A549 (cell line): ENCODE data around the gene TBC1D16. TPM values are rescaled to one million over a fixed set of nuclear protein-coding genes. Genes with fewer than 3 reads are reported as not detected.

ENCODE experiments used
- ATAC-seq, 2 experiments: fragments of 200-7000 bp in 1 of 2; fragments of >200 bp in 1 of 2; cut with Nextera tagmentation in 1 of 2; cut with Tn5 transposase in 1 of 2; 3 replicates each; pipeline versions ENCODE4 v1.8.0 to v1.9.1; 2018 to 2020; ENCODE audit warnings: mild to moderate bottlenecking in 1 of 2, moderate library complexity in 1 of 2
- CTCF ChIA-PET: fragments of 300-600 bp; sonication (Branson Sonifier 250); formaldehyde crosslinking; extraction: SDS; loops from one replicate; lab custom pipeline; 2021; ENCODE audit warnings: antibody characterized with exemption, inconsistent platforms; lab: Yijun Ruan, JAX
- POLR2A ChIA-PET: fragments of 350-600 bp; formaldehyde crosslinking; extraction: SDS; loops from one replicate; lab custom pipeline; 2021; ENCODE audit warnings: antibody characterized with exemption, inconsistent platforms; lab: Yijun Ruan, JAX
- DNase-seq, 2 experiments: peaks; one replicate each; pipeline versions ENCODE4 v3.0.0 to v3.0.0-alpha.2; 2011 to 2016; ENCODE audit warnings: low read depth in 1 of 2, low spot score in 1 of 2
- FAIRE-seq: peaks from 2 replicates; lab custom pipeline; 2011; peaks lifted over from hg19 to GRCh38; lab: Jason Lieb, UNC
- H3K27ac ChIP-seq, 2 experiments: fragments of >200 bp; sonication (Bioruptor Twin); formaldehyde crosslinking; 3 replicates each; pipeline ENCODE4 v1.5.1; 2016 to 2017
- H3K4me1 ChIP-seq: fragments of >200 bp; sonication (Bioruptor Twin); formaldehyde crosslinking; 3 replicates; pipeline ENCODE4 v1.6.1; 2016
- H3K4me2 ChIP-seq: fragments of >200 bp; sonication (Bioruptor Twin); formaldehyde crosslinking; 3 replicates; pipeline ENCODE4 v1.6.1; 2016
- H3K4me3 ChIP-seq: fragments of >200 bp; sonication (Bioruptor Twin); formaldehyde crosslinking; 3 replicates; pipeline ENCODE4 v1.5.1; 2016
- H3K9me3 ChIP-seq: fragments of >200 bp; sonication (Bioruptor Twin); formaldehyde crosslinking; 3 replicates; pipeline ENCODE4 v1.6.1; 2016
- E2F6 ChIP-seq: IDR thresholded peaks from 2 replicates; pipeline ENCODE4 v1.6.1; 2012; ENCODE audit warnings: low read depth, borderline replicate concordance
- ESRRA ChIP-seq: fragments of 150-350 bp; IDR thresholded peaks from 2 replicates; pipeline ENCODE4 v1.6.1; 2014; ENCODE audit warnings: mild to moderate bottlenecking, low read length, borderline replicate concordance
- GATA3 ChIP-seq: IDR thresholded peaks from 2 replicates; pipeline ENCODE4 v1.6.1; 2012; ENCODE audit warnings: borderline replicate concordance
- HDAC2 ChIP-seq: fragments of 200-600 bp; sonication (generic); IDR thresholded peaks from 2 replicates; pipeline ENCODE4 v1.6.1; 2016
- HEYL ChIP-seq: fragments of 250-450 bp; sonication (Bioruptor Pico); IDR thresholded peaks from 2 replicates; pipeline ENCODE4 v1.8.0; 2021; ENCODE audit warnings: mild to moderate bottlenecking, moderate library complexity
- HMGXB4 ChIP-seq: fragments of 250-450 bp; sonication (Bioruptor Pico); IDR thresholded peaks from 2 replicates; pipeline ENCODE4 v1.5.0; 2021; ENCODE audit warnings: mild to moderate bottlenecking, moderate library complexity, borderline replicate concordance
- HOXA7 ChIP-seq: fragments of 250-450 bp; sonication (Bioruptor Pico); IDR thresholded peaks from 2 replicates; pipeline ENCODE4 v1.5.0; 2020; ENCODE audit warnings: mild to moderate bottlenecking, moderate library complexity
- HOXB5 ChIP-seq: fragments of 250-450 bp; sonication (Bioruptor Pico); IDR thresholded peaks from 2 replicates; pipeline ENCODE4 v1.5.0; 2020; ENCODE audit warnings: mild to moderate bottlenecking, moderate library complexity
- JUNB ChIP-seq: fragments of >200 bp; sonication (Bioruptor Twin); formaldehyde crosslinking; IDR thresholded peaks from 2 replicates; pipeline ENCODE4 v1.6.1; 2016
- KDM5A ChIP-seq: fragments of 200-600 bp; sonication (generic); IDR thresholded peaks from 2 replicates; pipeline ENCODE4 v1.6.1; 2016; ENCODE audit warnings: antibody characterized with exemption, mild to moderate bottlenecking
- MAFK ChIP-seq: fragments of 450-650 bp; IDR thresholded peaks from 2 replicates; pipeline ENCODE4 v1.6.1; 2014; ENCODE audit not compliant: partially characterized antibody
- POLR2A ChIP-seq: IDR thresholded peaks from 2 replicates; pipeline ENCODE4 v1.6.1; 2012; ENCODE audit warnings: mild to moderate bottlenecking, low read length
- POLR2AphosphoS2 ChIP-seq: conservative IDR thresholded peaks from 2 replicates; pipeline ENCODE4 v1.6.1; 2012; ENCODE audit warnings: low read length, improper control_type of control experiment, inconsistent platforms
- RAD21 ChIP-seq, 2 experiments: fragments of >200 bp in 1 of 2; sonication (Bioruptor Twin) in 1 of 2; formaldehyde crosslinking in 1 of 2; IDR thresholded peaks in 1 of 2; conservative IDR thresholded peaks in 1 of 2; 2 replicates in 1 of 2; 3 replicates in 1 of 2; pipeline ENCODE4 v1.6.1; 2012 to 2018; ENCODE audit warnings: inconsistent platforms in 1 of 2
- ZC3H11A ChIP-seq: fragments of 450-650 bp; IDR thresholded peaks from 2 replicates; pipeline ENCODE4 v1.6.1; 2014; ENCODE audit warnings: antibody characterized with exemption, mild to moderate bottlenecking
- ZSCAN20 ChIP-seq: fragments of 250-450 bp; sonication (Bioruptor Pico); IDR thresholded peaks from 2 replicates; pipeline ENCODE4 v1.8.0; 2022; ENCODE audit warnings: mild to moderate bottlenecking, moderate library complexity
- WGBS: methylation state at CpG from one replicate; pipeline ENCODE4 v1.1.6; 2017; ENCODE audit errors: missing lambda C conversion rate; 5-methylcytosine and 5-hydroxymethylcytosine counted together
- polyA plus RNA-seq, 4 experiments: library from polyadenylated mRNA; depleted of rRNA in 3 of 4; stranded (reverse); fragments of >200 nt; fragmentation: RNase III in 1 of 4; extraction: RNeasy Plus Mini Kit Qiagen cat#74134 plus additional on column Dnase treatment in 1 of 4; gene quantifications; 2 replicates in 3 of 4; 3 replicates in 1 of 4; pipeline ENCODE4 v1.2.3, GENCODE V29; 2011 to 2017
- TF ChIP-seq, protein P1 (sequence below): fragments of >200 bp; sonication (Bioruptor Twin); formaldehyde crosslinking; IDR thresholded peaks from 3 replicates; pipeline ENCODE4 v1.5.1; 2016
- TF ChIP-seq, protein P2 (sequence below): fragments of 150-350 bp; IDR thresholded peaks from 2 replicates; pipeline ENCODE4 v1.6.1; 2014; ENCODE audit warnings: low read depth, mild to moderate bottlenecking, low read length
- TF ChIP-seq, protein P3 (sequence below): fragments of >200 bp; sonication (Bioruptor Twin); formaldehyde crosslinking; IDR thresholded peaks from 3 replicates; pipeline ENCODE4 v1.6.1; 2016

Gene TBC1D16
- polyA plus RNA-seq, 2 of the 4 experiments (the other 2 are of a cell fraction), result 8.9 to 12.5 TPM

DNA sequence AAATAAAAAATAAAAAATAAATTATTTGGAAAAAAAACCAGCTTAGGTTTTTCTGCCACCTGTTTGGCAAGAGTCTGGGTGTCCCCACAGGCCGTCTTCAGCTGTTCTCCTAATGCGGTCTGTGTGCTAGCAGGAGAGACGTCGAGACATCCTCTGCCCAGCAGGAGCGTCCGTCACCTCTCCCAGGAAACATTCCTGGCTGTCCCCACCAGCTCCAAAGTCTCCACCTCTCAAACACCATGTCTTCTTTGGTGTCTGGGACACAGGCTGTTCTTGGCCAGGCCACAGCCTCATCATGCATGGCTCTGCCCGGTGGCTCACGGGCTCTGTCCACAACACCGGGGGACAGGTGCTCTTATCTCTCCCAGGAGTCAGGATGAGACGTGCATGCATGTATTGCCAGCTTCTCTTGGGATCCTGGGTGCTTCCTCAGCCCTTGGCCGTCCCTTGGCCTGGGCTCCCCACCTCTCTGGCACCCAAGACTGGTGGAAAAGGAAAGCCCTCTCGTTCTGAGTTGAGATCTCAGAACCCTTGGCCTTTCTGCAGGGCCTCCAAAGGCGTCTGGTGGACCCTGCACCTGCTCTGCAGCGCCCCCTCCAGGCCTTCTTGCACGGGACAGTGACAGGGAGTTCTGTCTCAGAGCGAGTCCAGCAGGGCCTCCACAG, 111.6 kb downstream of the TBC1D16 start:
- POLR2A ChIA-PET, result no interaction called here
- peaks cover 28% of the 10 kb centered on the region for H3K4me1 ChIP-seq
- no peak for FAIRE-seq
- H3K4me2 ChIP-seq, result no peak overlapping the region
- TF ChIP-seq E2F6, result no peak
- TF ChIP-seq POLR2A, result no peak
- peak; percentile 30 to 53; a peak in 2 of 5 replicates for TF ChIP-seq RAD21 (conservative IDR thresholded peaks at IDR 0.05 in 1 of 2, IDR thresholded peaks at IDR 0.05 in 1 of 2)
- TF ChIP-seq, protein P1, sequence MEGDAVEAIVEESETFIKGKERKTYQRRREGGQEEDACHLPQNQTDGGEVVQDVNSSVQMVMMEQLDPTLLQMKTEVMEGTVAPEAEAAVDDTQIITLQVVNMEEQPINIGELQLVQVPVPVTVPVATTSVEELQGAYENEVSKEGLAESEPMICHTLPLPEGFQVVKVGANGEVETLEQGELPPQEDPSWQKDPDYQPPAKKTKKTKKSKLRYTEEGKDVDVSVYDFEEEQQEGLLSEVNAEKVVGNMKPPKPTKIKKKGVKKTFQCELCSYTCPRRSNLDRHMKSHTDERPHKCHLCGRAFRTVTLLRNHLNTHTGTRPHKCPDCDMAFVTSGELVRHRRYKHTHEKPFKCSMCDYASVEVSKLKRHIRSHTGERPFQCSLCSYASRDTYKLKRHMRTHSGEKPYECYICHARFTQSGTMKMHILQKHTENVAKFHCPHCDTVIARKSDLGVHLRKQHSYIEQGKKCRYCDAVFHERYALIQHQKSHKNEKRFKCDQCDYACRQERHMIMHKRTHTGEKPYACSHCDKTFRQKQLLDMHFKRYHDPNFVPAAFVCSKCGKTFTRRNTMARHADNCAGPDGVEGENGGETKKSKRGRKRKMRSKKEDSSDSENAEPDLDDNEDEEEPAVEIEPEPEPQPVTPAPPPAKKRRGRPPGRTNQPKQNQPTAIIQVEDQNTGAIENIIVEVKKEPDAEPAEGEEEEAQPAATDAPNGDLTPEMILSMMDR, result peak; percentile 46; the same call in 2 of the 3 replicates
- peak; percentile 38 to 83; a peak in 4 of 6 replicates for ATAC-seq
- H3K9me3 ChIP-seq, result no peaks in the 10 kb centered on the region
- peak overlapping the region; percentile 25 to 77; a peak in 5 of 6 replicates for H3K27ac ChIP-seq
- peak in 1 of 2 experiments; percentile 77 for DNase-seq
- WGBS, result 73% methylated on average over 16 of the region's 16 CpGs
- no peak overlapping the region for H3K4me3 ChIP-seq
- CTCF ChIA-PET, result interaction anchor here (0.7 to 2.6 kb wide), 21 partner anchors 9 to 182 kb away, joined by 3 to 23 read pairs (median 5); partner anchors contain the start of gene CBX4

- FAIRE-seq, result no peak
- 83% methylated on average over 12 of the region's 12 CpGs for WGBS
- CTCF ChIA-PET, result interaction anchor here (0.7 to 2.6 kb wide), 9 partner anchors 14 to 133 kb away, joined by 3 to 23 read pairs (median 6); partner anchors contain the start of gene CBX4
- TF ChIP-seq POLR2AphosphoS2, result no peak
- no peak for TF ChIP-seq POLR2A
- no peak for TF ChIP-seq ESRRA
- no peak for TF ChIP-seq HEYL (CRISPR knock-in tag)
- TF ChIP-seq, protein P2, sequence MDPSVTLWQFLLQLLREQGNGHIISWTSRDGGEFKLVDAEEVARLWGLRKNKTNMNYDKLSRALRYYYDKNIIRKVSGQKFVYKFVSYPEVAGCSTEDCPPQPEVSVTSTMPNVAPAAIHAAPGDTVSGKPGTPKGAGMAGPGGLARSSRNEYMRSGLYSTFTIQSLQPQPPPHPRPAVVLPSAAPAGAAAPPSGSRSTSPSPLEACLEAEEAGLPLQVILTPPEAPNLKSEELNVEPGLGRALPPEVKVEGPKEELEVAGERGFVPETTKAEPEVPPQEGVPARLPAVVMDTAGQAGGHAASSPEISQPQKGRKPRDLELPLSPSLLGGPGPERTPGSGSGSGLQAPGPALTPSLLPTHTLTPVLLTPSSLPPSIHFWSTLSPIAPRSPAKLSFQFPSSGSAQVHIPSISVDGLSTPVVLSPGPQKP, result no peak
- no peak for TF ChIP-seq KDM5A
- TF ChIP-seq, protein P1, result no peak
- TF ChIP-seq, protein P3, sequence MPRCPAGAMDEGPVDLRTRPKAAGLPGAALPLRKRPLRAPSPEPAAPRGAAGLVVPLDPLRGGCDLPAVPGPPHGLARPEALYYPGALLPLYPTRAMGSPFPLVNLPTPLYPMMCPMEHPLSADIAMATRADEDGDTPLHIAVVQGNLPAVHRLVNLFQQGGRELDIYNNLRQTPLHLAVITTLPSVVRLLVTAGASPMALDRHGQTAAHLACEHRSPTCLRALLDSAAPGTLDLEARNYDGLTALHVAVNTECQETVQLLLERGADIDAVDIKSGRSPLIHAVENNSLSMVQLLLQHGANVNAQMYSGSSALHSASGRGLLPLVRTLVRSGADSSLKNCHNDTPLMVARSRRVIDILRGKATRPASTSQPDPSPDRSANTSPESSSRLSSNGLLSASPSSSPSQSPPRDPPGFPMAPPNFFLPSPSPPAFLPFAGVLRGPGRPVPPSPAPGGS, result no peak
- no peak for TF ChIP-seq HDAC2
- TF ChIP-seq, all 56 proteins: peak for 0
- H3K4me2 ChIP-seq, result no peak overlapping the region
- H3K27ac ChIP-seq, result no peak overlapping the region
- POLR2A ChIA-PET, result no interaction called here
- ATAC-seq, result no peak
- H3K4me3 ChIP-seq, result no peak overlapping the region
- peaks cover 38% of the 10 kb centered on the region for H3K4me1 ChIP-seq
- H3K9me3 ChIP-seq, result no peaks in the 10 kb centered on the region
- no peak for DNase-seq
Measured at GRCh38 chr17:79922798-79923197, 112.9 kb downstream of the TBC1D16 start.

DNA sequence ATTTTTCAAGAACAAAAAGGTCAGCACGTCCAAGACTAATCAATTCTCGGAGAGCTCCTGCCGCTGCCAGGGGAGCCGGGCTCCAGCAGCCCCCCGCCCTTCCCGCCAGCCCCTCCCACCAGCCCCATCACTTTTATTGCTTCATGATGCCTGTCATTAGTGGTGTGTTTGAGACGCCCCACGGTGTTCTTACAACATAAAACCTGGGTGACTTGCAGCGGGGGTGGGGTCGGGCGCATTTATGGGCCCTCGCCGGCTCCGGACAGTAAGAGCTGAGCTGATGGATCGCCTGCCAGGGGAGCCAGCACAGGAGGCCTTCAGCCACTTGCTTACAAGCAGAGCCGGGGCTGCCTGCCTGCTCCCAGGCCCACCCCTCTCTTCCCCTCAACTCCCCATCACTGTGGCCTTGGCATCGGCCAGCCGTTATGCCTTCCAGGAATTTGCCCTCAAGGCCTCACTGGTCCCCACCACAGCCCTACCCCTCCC, 113.5 kb downstream of the TBC1D16 start:
- FAIRE-seq (no peak), ATAC-seq (no peak), DNase-seq (no peak)
- peak overlapping the region in 1 of 2 experiments; percentile 16; a peak in 1 of 6 replicates for H3K27ac ChIP-seq
- 78% methylated on average over 15 of the region's 18 CpGs for WGBS
- H3K4me3 ChIP-seq, result no peak overlapping the region
- no peak overlapping the region for H3K4me2 ChIP-seq
- ChIA-PET POLR2A (no interaction called here), CTCF (interaction anchor here (0.7 to 2.6 kb wide), 5 partner anchors 70 to 133 kb away, joined by 3 to 10 read pairs (median 6); no protein-coding TSS in a partner anchor)
- no peaks in the 10 kb centered on the region for H3K9me3 ChIP-seq
- peaks cover 38% of the 10 kb centered on the region for H3K4me1 ChIP-seq
- TF ChIP-seq HOXA7 (no peak), MAFK (no peak), HDAC2 (no peak), ZSCAN20 (CRISPR knock-in tag) (no peak), JUNB (no peak), GATA3 (no peak), ZC3H11A (no peak), HMGXB4 (CRISPR knock-in tag) (no peak), HOXB5 (CRISPR knock-in tag) (no peak)
- TF ChIP-seq, protein P1, result no peak
